ENCODE data around the gene DLEC1. TPM values are rescaled to one million over a fixed set of nuclear protein-coding genes. Genes with fewer than 3 reads are reported as not detected.
A peak's percentile ranks its signal among the peaks of the same experiment; 100 is the strongest.

Gene DLEC1
- total RNA-seq, 4 donors from 2014 or later: 3.7 to 96.0 (median 7.1) TPM

DNA sequence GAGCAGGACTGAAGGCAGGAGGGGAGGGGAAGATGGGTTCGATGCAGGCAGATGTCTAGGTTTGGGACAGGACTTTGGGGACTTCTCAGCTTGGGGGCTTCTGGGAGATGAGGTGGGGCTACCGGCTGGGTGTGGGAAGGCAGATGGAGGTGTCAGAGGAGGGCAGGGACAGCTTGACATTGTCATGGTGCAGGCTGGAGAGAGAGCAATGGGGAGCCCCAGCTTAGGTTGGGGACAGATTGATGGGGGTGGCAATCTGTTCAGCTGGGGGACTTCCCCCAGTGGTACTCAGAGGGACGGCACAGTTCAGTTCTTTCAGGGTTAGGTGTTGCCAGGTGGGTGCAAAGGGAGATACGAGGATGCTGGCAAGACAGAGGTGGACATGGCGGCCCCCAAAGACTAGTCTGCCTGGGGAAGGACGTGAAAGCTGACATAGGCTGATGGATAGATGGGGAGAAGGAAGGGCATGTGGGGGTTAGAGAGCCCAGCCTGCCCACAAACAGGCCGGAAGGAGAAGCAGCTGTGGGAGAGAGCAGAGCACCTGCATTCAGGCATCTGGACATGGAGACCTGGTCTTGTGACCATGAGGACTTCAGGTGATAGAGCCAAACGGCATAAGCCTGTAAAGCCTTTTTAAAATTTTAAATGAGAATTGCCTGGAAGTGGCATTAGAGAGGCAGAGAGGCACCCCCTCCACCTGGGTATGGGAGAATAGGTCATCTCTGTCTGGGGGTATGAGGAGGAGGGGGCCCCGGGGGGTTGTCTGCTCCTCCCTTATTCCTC is 76.8 kb downstream of the DLEC1 start:
- no peak overlapping the region for H3K27ac ChIP-seq
- H3K36me3 ChIP-seq: peaks cover 0 to 27% (median 0%) of the 10 kb centered on the region in 3 donors
- H3K4me1 ChIP-seq: no peaks in the 10 kb centered on the region
- H3K27me3 ChIP-seq: no peaks in the 10 kb centered on the region
- TF ChIP-seq POLR2A (IDR thresholded peaks at IDR 0.05): no peak
- TF ChIP-seq, protein P1, sequence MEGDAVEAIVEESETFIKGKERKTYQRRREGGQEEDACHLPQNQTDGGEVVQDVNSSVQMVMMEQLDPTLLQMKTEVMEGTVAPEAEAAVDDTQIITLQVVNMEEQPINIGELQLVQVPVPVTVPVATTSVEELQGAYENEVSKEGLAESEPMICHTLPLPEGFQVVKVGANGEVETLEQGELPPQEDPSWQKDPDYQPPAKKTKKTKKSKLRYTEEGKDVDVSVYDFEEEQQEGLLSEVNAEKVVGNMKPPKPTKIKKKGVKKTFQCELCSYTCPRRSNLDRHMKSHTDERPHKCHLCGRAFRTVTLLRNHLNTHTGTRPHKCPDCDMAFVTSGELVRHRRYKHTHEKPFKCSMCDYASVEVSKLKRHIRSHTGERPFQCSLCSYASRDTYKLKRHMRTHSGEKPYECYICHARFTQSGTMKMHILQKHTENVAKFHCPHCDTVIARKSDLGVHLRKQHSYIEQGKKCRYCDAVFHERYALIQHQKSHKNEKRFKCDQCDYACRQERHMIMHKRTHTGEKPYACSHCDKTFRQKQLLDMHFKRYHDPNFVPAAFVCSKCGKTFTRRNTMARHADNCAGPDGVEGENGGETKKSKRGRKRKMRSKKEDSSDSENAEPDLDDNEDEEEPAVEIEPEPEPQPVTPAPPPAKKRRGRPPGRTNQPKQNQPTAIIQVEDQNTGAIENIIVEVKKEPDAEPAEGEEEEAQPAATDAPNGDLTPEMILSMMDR (IDR thresholded peaks at IDR 0.05): no peak
- no peak for TF ChIP-seq EP300 (IDR thresholded peaks at IDR 0.05)
- no peaks in the 10 kb centered on the region for H3K9me3 ChIP-seq
- DNase-seq (ENCODE audit: low spot score in 2 of 2): no peak
- WGBS, 2 donors: 77 to 78% methylated on average over 9 of the region's 9 CpGs
- no peak overlapping the region for H3K4me3 ChIP-seq

DNA sequence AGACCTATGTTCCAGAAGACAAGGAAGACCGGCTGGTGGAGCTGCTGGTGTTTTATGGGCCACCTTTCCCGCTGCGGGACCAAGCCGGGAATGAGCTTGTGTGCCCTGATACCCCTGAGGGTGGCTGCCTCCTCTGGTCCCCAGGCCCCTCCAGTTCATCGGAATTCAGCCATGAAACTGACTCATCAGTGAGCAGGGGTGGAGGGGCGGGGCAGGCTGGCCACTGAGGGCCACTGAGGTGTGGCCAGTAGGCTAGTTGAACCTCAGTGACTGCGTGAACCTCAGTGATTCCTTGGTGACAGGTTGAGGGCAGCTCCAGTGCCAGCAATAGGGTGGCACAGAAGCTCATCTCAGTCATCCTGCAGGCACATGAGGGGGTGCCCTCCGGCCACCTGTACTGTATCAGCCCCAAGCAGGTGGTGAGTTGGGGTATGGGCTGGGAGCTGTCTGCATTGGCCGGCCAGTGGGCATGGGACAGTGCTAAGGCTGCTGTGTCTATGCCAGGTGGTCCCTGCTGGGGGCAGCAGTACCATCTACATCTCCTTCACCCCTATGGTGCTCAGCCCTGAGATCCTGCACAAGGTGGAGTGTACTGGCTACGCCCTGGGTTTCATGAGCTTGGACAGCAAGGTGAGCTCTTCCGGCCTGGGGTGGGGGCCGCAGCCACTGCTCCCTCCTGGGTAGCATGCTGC is 77.6 kb downstream of the DLEC1 start:
- Histone ChIP-seq H3K9me3 (no peaks in the 10 kb centered on the region), H3K4me1 (no peaks in the 10 kb centered on the region), H3K27me3 (no peaks in the 10 kb centered on the region), H3K36me3 (peaks cover 0 to 35% (median 3%) of the 10 kb centered on the region in 3 donors), H3K27ac (no peak overlapping the region), H3K4me3 (no peak overlapping the region)
- 82 to 88% methylated on average over 10 to 12 of the region's 12 CpGs for WGBS, 2 donors
- no peak for DNase-seq (ENCODE audit: low spot score in 2 of 2)
- TF ChIP-seq POLR2A (IDR thresholded peaks at IDR 0.05) (no peak), EP300 (IDR thresholded peaks at IDR 0.05) (no peak)
- TF ChIP-seq, protein P1 (IDR thresholded peaks at IDR 0.05): no peak

DNA sequence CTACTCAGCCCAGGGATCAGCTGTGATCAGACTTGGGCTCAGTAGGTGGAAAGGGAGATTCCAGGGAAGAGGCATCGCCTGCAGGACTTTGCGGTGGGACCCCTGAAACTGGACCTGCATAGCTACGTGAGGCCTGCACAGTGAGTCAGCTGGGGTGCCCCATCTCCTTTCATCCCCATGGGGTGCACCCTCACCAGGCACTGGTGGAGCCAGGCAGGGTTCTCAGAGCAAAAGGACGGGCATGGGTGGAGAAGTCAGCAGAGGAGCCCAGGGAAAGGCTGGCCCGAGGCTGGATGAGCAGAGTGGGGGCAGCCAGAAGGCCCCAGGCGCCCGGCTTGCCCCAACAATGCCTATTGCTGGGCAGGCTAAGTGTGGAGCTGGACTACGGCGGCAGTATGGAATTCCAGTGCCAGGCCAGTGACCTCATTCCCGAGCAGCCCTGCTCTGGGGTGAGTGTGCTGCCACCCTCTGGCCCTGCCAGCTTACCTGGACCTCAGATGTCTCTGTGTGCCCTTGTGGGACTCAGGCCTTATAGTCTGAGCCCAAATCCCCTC is 78.2 kb downstream of the DLEC1 start:
- Histone ChIP-seq H3K27me3 (no peaks in the 10 kb centered on the region), H3K27ac (no peak overlapping the region), H3K4me1 (no peaks in the 10 kb centered on the region), H3K36me3 (peaks cover 0 to 41% (median 8%) of the 10 kb centered on the region in 3 donors), H3K9me3 (no peaks in the 10 kb centered on the region), H3K4me3 (no peak overlapping the region)
- 53 to 60% methylated on average over 9 to 10 of the region's 10 CpGs for WGBS, 2 donors
- no peak for DNase-seq (ENCODE audit: low spot score in 2 of 2)
- TF ChIP-seq POLR2A (IDR thresholded peaks at IDR 0.05): no peak
- no peak for TF ChIP-seq EP300 (IDR thresholded peaks at IDR 0.05)
- TF ChIP-seq, protein P1 (IDR thresholded peaks at IDR 0.05): no peak

DNA sequence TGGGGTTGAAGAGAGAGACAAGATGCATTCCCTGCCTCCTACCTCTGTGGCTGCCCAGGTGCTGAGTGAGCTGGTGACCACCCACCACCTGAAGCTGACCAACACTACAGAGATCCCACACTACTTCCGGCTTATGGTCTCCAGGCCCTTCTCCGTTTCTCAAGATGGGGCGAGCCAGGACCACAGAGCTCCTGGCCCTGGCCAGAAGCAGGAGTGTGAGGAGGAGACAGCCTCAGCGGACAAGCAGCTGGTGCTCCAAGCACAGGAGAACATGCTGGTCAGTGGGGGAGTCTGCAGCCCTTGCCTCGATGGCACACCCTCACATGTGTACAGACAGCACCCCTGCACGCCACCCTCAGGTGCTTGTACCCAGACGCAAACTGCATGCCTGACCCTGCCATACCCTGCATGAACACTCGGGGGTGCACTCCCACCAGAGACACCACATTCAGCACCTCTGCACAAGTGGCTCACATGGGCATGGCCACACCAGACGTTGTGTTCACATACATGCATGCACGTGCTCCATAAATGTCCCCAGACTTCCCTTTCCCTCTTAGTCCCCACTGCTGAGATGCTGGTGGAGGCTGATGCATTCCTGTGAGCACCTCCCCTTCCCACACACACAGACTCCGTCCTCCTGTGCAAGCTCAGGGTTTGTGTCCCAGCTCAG is 78.9 kb downstream of the DLEC1 start:
- Histone ChIP-seq H3K4me3 (no peak overlapping the region), H3K9me3 (no peaks in the 10 kb centered on the region), H3K27ac (no peak overlapping the region), H3K4me1 (no peaks in the 10 kb centered on the region), H3K36me3 (peaks cover 0 to 47% (median 8%) of the 10 kb centered on the region in 3 donors), H3K27me3 (no peaks in the 10 kb centered on the region)
- DNase-seq (ENCODE audit: low spot score in 2 of 2): peak; percentile 46 to 74
- 53 to 59% methylated on average over 9 to 11 of the region's 11 CpGs for WGBS, 2 donors
- TF ChIP-seq, protein P1 (IDR thresholded peaks at IDR 0.05): peak; percentile 63 to 82 (median 72)
- no peak for TF ChIP-seq EP300 (IDR thresholded peaks at IDR 0.05)

Data from tibial nerve (tissue), 4 donors.